GM19238 (cell line): Measurements from ENCODE around the gene HHIPL1.

Source experiments
- DNase-seq: peaks from one replicate; pipeline ENCODE4 v3.0.0; 2011; ENCODE audit warnings: low spot score; ENCODE audit not compliant: insufficient read length

HHIPL1 gene

DNA sequence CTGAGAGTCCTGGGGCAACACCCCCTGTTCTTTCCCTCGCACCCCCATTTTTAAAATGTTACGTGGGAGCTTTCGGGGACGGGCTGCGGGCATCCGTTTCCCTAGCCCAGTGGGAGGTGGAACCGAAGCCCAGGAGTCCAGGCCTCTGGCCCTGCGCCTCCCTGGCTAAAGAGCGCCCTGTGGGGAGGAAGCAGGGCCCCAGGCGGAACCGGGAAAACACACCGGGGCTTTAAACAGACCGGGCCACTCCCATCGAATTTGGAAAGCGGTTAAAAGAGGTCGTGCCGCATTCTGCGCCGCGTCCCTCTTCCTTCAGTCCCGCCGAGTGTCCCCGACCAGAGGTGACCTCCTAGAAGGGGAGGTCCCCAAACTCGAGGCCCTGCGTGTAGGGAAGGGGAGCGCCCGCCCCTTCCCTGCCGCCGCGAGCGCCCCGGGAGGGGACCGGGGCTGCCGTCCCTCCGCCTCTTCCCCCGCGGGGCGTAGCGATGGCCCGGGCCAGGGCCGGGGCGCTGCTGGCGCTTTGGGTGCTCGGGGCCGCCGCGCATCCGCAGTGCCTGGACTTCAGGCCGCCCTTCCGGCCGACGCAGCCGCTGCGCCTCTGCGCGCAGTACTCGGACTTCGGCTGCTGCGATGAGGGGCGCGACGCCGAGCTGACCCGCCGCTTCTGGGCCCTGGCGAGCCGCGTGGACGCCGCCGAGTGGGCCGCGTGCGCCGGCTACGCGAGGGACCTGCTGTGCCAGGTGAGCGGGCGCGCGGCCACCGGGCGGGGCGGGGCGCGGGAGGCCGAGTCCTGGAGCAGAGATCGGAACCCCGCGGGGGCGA, at the start of gene HHIPL1:
Gene HHIPL1, plus strand, starts transcription at position 407 of the 822 bp plus-strand sequence. Its CDS starts 79 bp downstream, at position 486.
- DNase-seq, result no peak

DNA sequence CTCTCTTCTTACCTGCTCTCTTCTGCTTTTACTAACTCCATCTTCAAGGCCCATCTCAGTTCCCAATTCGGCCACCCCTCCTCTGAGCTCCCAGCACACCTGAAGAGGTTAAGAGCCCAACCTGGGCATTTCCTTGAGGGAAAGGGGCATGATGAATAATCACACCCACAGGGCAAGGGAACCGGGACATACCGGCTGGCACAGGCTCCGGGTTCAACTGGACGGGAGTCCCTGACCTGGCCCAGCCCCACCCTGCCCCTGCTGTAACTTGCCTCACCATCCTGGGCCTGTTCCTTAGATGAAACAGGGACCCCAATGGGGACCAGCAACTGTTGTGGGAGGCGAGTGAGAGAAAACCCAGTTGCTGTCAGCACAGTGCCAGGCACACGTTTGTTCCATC, 49.4 kb upstream of the HHIPL1 start:
- DNase-seq, result no peak

DNA sequence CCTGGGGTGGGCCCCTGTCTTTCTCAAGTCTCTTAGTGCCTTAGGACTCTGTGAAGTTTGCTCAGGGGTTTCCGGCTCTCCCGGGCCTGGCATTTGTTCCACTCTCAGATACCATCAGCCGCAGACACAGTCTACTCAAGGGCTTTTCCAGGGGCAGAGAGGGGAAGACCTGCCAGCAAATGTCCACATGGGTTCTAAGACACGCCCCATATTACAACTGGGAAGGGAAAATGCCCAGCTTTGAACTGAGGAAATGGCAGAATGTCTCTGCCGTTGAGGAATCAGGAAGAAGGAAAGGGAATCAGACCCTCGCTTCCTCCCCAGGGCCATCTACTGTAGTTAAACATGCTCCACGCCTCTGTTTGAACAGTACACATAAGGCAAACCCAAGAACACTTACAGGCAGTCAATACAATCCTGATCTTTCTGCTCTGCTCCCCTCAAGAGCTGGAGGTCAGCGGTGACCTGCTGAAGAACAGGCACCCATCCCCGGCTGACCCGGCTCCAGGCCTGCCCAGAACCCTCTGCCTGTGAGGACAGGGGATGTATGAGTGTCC, 48.8 kb upstream of the HHIPL1 start:
- DNase-seq, result no peak

DNA sequence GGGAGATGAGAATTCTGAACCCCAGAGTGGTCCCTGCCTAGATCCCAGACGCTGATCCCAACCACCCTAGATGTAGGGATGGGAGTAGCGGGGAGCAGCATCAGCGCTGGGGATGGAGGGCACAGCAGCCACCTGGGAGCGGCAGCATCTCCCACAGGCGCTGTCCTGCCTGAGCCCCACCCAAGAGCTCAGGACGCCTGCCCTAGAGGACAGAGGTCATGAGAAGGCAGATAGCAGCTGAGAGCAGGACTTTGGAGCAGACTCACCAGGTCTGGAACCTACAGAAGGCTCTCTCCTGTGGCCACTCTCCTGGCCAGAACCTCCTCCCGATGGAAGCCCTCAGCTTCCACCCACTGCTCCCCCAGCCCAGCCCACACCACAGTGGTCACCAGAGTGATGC, 48.2 kb upstream of the HHIPL1 start:
- no peak for DNase-seq

DNA sequence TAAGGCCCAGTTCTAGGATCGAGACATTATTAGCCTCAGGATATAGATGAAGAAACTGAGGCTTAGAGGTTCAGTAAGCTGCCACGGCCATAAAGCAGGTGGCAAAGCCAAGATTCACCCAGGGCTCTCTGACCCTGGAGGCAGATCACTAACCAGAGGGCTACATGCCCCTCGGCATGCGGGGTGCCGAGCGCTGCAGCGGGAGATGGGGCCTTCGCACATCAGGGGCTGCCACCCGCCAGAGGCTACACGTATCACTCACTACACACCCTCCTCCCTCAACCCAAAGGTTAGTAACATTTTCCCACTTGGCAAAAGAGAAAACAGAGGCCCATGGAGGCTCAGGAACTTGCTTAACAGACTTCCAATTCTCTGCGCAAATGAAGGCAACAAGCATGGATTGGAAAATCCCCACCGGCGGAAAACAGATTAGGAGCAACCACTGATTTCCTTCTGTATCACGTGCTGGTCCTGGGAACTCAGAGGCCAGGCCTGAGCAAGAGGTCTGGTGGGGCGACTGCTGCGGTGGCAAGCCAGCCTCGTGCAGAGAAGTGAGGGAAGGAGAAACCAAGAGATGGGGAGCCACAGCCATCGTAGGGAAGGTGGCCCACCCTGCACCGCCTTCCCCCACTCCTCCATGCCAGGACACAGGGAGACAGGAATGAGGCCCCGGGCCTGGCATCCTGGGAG, 46.9 kb upstream of the HHIPL1 start:
- DNase-seq, result no peak

DNA sequence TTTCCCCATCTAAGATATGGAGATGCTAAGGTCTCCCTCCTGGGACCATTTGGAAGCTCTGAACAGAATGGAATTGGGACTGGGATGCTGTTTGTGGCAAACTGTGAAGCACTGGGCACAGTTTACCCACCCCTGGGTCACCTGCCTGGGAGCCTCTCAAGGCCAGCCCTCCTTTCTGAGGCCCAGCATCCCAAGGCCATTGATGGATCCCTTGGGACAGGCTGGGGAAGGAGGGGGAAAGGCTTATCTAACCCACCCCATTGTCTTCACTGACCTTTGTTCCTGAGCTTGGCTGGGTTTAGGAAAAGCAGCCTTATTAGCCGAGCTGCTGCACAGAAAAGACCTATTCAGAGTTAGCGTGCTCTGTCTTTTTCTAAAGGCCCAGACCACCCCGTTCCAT, 46.2 kb upstream of the HHIPL1 start:
- no peak for DNase-seq

DNA sequence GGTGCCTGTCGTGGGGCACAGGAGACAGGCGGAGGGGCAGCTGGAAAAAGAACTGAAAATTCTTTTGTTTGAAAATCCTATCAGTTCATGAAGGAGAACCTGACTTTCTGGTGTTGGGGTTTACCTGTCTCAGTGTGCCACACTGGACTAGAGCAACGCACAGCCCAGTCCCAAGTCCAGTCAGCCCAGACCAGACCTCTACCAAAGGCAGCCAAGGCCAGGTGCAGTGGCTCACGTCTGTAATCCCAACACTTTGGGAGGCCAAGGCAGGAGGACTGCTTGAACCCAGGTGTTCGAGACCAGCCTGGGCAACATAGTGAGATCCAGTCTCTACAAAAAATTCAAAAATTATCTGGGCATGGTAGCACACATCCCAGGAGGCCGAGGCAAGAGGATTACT, 45.5 kb upstream of the HHIPL1 start:
- no peak for DNase-seq

DNA sequence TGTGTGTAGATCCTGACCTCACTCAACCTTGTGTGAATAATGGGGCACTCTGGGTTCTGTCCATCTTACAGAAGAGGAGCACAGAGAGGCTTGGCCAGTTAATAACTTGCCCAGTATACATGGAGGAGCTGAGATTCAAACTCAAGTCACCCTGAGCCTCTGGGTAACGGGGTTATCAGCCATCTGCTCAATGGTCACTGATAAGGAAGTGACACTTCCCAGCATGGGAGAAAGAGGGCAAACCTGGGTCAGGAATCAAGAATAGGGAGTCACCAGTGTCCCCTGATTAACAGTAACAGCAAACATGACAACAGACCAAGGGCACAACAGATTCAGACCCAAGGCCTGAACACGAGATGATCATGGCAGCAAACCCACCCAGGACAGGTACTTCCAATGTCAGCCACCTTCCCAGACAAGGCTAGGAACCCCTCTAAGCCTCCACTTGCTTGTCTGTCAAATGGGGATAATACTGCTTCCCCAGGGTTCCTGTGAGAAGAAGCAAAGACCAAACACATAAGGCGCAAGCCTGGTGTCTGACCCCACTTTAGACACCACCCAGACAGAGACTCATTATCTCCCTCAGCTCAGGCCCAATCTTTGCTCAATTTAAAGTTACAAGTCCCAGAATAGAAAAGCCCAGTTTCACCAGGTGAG, 44.6 kb upstream of the HHIPL1 start:
- no peak for DNase-seq

DNA sequence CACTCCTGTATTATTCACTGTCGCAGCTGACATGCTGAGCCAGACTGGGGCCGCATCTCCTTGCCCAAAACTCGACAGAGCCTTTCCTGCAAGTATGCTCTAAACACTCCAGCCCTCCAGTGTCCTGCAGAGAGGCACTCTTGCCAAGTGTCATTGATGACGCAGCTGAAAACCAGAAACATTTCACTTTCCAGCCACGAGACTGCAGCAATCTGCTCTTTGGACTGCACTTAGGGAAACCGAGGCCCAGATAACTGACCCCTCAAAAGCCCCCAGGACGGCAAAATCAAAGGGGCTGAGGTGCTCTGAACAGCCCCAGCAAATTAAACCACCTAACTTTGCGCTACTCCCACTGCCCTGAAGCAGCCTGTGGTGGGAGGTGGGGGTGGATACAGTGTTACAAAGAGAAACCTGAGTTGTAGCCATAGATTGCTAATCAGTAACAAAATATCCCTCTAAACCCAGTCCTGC, 43.5 kb upstream of the HHIPL1 start:
- DNase-seq, result no peak

DNA sequence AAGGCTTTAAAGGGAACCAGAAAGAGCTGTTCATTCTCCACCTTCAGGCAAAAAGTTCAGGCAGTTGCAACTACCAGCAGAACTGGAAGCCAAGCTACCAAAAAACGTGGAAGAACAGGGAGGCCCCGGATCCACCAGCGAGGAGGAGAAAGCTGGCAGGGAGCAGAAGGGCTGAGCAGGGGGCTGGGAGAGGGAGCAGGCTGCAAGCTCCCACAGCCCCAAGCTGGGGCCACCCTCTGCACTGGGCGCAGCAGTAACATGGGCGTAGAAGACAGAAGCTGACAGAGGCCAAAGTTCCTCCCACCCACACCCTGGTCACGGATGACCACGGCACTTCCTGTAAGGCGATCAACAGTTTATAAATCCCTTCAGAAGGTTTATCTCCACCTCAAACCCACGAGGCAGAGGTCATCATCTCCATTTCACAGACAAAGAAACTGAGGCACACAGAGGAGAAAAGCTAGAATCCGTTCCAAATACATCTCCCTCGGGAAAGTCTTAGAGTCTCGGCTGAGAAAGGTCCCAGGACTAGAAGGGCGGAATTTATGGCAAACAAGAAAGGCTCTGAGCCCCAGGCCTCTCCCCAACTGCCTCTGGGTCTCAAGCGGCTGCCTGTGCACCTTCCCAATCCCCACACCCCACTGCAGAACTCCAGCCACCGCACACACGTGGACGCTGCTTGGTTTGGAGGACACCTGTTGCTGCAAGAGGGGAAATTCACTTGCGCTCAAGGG, 42.7 kb upstream of the HHIPL1 start:
- no peak for DNase-seq

DNA sequence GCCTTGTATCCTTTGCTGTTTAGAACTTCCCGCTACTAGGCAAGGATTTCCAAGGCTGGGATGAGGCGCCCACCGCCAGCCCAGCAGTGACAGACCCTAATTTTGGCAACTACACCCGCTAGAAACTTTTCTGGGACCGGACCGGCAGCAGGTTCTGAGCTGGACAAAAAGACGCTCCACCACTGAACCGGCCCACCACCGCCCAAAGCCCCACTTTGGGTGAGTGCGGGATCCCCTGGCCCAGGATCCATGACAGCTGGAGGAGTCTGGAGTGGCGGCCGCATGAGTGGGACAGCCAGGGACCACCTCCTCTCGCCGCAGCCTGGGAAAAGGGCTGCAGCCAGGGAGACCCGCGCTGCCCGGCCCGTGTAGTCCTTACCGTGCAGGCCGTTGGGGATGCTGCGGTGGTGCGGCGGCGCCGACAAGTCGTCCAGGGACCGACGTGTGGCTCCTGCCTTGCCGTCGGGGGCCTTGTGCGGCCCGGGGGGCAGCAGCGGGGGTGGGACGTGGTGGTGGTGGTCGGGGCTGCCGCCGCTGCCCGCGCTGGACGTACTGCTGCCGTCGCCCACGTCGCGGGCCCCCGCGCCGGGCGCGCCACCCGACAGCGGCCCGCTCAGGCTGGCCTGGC, 42.0 kb upstream of the HHIPL1 start:
- DNase-seq, result no peak

DNA sequence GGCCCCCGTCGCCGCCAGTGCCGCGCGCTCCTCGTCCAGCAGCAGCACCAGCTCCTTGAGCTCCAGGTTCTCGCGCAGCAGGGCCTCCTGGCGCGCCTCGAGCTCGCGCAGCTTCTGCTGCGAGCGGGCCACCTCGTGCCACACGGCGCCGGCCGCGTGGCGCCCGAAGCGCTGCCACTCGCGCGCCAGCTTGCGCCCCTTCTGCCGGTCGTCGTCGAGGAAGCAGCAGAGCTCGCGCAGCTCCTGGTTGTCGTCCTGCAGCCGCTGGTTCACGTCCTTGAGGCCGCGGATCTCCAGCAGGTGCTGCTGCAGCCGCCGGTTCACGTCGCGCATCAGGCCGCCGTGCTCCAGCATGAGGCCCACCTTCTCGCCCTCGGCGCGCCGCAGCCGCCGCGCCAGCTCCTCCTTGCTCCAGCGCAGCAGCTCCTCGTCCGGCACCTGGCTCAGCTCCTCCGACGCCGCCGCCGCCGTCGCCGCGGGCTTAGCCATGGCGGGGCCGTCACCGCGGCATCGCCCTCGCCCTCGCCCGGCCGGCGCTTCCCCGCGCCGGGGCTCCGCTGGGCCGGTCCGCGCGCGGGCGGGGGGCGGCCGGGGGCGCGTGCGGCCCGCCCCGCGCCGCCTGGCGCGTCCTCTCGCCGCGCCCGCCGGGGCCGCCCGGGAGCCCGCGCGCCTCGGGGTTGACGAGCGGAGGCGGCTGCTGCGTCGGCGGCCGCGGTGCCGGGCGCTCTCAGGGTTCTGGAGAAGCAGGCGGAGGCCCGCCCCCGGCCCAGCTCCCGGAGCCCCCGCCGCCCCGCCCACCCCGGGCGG, 41.3 kb upstream of the HHIPL1 start, which contains the start of gene CCDC85C:
Gene CCDC85C, minus strand, starts transcription at position 737 of the 807 bp plus-strand sequence. Its CDS starts 248 bp downstream, at position 489.
- DNase-seq, result no peak

DNA sequence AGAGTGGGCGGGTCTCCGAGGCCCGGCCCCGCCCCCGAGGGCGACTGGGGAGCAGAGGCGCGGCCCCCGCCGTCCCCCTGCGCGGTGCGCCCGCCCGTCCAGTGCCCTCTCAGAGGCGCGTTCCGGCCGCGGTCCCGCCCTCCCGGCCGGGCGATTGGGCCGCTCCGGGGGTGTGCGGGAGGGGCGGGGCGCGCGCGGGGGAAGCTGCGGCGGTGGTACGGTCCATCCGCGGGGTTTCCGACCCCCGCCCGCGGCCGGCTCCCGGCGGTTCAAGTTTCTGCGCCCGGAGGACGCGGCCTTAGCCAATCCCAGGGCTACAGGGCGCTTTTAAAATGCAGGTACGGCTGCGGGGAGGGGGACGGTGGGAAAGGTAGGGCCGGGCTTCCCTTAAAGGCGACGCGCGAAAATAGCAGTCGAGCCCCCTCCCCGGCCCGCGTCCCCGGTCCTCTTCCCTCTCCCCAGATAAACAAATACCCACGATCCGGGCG, 40.6 kb upstream of the HHIPL1 start:
- DNase-seq, result peak; percentile 95

DNA sequence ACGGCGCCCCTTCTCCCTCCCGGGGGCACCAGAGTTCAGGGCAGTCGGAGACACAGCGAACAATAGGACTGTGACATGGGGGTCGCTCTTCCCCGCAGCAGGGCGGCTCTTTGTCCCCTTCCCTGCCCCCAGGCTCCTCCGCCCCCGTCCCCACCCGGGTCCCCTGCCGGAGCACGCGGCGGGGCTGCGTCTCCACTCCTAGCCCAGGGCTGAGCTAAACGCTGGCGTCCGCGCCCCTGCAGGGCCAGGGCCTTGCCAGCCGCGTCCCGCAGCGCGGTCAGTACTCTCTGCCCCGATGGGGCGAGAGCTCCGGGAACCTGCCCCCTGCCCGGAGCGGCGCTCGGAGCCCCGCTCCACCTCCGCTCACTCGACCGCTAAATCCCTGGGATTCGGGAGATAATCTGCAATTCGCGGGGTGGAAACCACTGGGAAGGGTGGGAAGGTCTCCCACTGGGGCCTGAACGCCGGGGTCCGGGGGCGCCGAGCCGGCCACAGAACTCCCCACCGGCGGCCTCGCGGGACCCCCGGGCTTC, 40.1 kb upstream of the HHIPL1 start:
- DNase-seq, result no peak

DNA sequence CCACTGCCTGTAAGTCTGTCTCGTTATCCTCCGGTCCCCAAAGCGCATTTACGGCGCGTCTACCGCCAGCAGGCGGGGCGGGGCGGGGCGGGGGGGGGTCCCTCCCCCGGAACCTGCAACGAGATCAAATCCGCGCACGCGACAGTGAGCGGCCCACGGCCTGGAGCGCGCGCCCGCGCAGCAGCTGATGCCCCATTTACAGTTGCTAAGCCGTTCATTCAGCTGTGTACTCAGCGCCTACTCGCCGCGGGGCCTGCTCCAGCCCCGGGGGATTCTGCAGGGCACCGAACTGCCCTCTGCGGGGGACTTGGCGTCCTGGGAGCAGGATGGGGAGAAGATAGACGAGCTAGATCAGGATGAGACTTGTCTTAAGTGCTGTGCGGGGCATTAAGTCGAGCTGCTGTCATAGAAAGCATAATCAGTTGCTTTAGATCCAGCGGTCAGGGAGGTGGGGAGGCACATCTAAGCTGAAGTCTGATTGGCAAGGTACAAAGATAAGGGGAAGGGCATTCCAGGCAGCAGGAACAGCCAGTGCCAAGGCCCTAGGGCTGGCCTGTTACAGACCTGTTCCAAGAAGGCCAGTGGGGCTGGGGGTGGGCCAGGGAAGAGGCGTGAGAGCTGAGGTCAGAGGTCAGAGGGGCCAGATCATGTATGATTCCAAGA, 39.5 kb upstream of the HHIPL1 start:
- peak; percentile 40 for DNase-seq

DNA sequence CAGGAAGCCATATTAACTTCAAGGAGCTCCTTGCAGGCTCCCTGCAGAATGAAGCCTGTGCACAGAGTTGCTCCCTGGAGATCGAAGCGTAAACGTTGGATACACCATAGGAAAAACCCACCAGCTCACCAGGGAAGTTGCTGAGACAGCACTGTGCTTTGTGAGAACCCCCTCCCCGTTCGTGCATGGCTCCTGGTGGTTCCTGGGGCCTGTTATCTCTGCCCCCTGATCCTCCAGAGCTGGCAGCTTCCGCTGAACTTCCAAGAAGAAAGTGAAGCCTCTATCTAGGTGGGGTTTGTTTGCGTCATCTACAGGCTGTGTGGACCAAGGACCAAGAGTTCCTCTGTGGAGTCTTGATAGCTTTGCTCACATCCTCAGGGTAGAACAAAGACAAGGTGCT, 38.6 kb upstream of the HHIPL1 start:
- DNase-seq, result no peak

DNA sequence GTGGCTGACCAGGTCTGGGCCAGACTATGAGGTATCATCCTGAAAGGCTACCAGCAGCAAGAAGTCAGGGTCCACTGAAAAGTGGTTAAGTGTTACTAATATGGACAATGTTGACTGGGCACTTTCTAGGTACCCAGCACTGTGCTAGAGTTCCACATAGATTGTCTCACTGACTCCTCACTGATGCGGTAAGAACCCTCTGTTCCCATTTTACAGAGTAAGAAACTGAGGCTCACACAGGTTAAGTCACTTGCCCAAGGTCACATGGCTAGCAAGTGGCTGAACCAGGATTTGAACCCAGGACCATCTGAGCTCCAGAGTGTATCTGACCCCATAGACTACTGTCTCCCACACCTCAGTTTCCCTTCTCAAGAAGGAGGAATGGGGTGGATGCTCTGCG, 36.3 kb upstream of the HHIPL1 start:
- no peak for DNase-seq

DNA sequence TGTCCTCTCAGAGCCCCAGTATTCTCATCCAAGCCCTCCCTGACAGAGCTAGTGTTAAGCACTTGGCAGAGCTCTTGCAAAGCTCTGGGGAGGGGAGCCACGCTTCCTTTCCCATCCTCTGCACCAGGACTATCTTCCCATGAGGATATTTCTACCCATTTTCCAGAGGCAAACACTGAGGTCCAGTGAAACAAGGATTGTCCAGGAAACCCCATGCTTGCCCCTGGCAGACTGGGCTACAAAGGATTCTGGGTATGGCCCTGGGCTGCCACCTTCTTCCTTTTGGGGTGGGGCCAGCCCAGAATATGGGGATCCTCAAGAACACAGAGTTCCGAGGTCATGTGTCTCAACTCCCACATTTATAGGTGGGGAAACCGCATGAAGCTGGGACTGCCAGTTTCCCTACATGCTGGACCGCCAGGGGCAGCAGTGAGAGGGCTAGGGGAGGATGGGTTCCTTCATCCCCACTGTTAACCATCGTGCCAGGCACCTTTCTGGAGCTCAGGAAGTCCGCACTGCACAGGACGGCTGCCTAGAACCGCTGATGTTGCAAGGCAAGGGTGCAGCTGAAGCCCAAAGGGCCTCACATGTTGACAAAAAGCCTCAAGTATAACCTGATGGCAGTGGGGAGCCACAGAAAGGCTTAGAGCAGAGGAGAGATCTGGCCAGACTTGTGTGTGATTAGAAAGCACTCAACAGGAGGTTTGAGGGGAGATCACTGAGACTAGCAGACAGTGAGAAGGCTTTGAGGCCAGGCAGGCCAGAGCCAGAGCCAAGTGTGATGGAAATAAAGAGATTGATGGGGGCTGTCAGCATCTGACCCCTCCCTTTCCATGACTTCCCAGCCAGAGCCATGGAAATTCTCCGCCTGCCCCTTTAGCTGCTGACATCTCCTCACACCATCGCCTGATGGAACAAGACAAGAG, 35.4 kb upstream of the HHIPL1 start:
- no peak for DNase-seq
